SK-N-SH (cell line): ENCODE data around the gene TP53TG5. TPM values are rescaled to one million over a fixed set of nuclear protein-coding genes. Genes with fewer than 3 reads are reported as not detected.

Source experiments
- CTCF ChIA-PET: fragments of 300-600, 350-600 bp; formaldehyde crosslinking; extraction: SDS; loops from one replicate; lab custom pipeline; 2021; lab: Yijun Ruan, JAX
- POLR2A ChIA-PET: fragments of 350-600 bp; sonication (Branson Sonifier 250); formaldehyde crosslinking; extraction: SDS; loops from one replicate; lab custom pipeline; 2020; ENCODE audit warnings: antibody characterized with exemption, inconsistent platforms; lab: Yijun Ruan, JAX
- DNase-seq: peaks from one replicate; pipeline ENCODE4 v3.0.0; 2012
- H2AFZ ChIP-seq: fragments of 200-600 bp; sonication (generic); 2 replicates; pipeline ENCODE4 v1.8.1; 2016; ENCODE audit warnings: antibody characterized with exemption, mild to moderate bottlenecking, low read depth
- H3F3A ChIP-seq: fragments of 200-600 bp; sonication (generic); replicated peaks from 2 replicates; pipeline ENCODE3; 2016; ENCODE audit warnings: antibody characterized with exemption, mild to moderate bottlenecking; ENCODE audit not compliant: insufficient read depth
- H3K27ac ChIP-seq, 2 experiments: fragments of 200-500 bp in 1 of 2; fragments of 200-600 bp in 1 of 2; sonication (Bioruptor generic) in 1 of 2; sonication (generic), shearing (Covaris generic) in 1 of 2; 2 replicates each; pipeline versions ENCODE4 v1.5.1 to v1.6.1; 2014 to 2016; ENCODE audit warnings: low read depth in 2 of 2, inconsistent platforms in 1 of 2, low read length in 1 of 2, mild to moderate bottlenecking in 1 of 2, mixed read lengths in 1 of 2
- H3K27me3 ChIP-seq: fragments of 200-600 bp; sonication (generic), shearing (Covaris generic); 2 replicates; pipeline ENCODE4 v1.6.1; 2016; ENCODE audit warnings: mixed run types; ENCODE audit not compliant: insufficient read depth
- H3K36me3 ChIP-seq, 2 experiments: fragments of 200-500 bp in 1 of 2; fragments of 200-600 bp in 1 of 2; sonication (Bioruptor generic) in 1 of 2; sonication (generic) in 1 of 2; replicated peaks in 1 of 2; 2 replicates each; pipeline versions ENCODE3 to v1.5.1; 2014 to 2016; ENCODE audit warnings: low read length in 1 of 2, mild to moderate bottlenecking in 1 of 2; ENCODE audit not compliant: insufficient read depth in 2 of 2, control insufficient read depth in 1 of 2
- H3K4me1 ChIP-seq, 2 experiments: fragments of 200-500 bp in 1 of 2; fragments of 200-600 bp in 1 of 2; sonication (Bioruptor generic) in 1 of 2; sonication (generic), shearing (Covaris generic) in 1 of 2; 2 replicates each; pipeline versions ENCODE4 v1.5.1 to v1.6.1; 2014 to 2016; ENCODE audit warnings: low read depth in 1 of 2, low read length in 1 of 2, mixed run types in 1 of 2; ENCODE audit not compliant: insufficient read depth in 2 of 2, control insufficient read depth in 1 of 2
- H3K4me2 ChIP-seq: fragments of 200-600 bp; sonication (generic), shearing (Covaris generic); 2 replicates; pipeline ENCODE4 v1.6.1; 2017; ENCODE audit warnings: mixed run types
- H3K4me3 ChIP-seq, 2 experiments: fragments of 200-500 bp in 1 of 2; fragments of 200-600 bp in 1 of 2; sonication (Bioruptor generic) in 1 of 2; sonication (generic), shearing (Covaris generic) in 1 of 2; 2 replicates each; pipeline versions ENCODE4 v1.5.1 to v1.8.1; 2014 to 2016; ENCODE audit warnings: low read depth in 2 of 2, inconsistent platforms in 1 of 2, low read length in 1 of 2, mild to moderate bottlenecking in 1 of 2, mixed read lengths in 1 of 2, moderate library complexity in 1 of 2
- H3K79me2 ChIP-seq: fragments of 200-600 bp; sonication (generic); 2 replicates; pipeline ENCODE4 v1.8.1; 2017; ENCODE audit warnings: mild to moderate bottlenecking; ENCODE audit not compliant: insufficient read depth
- H3K9ac ChIP-seq: fragments of 200-600 bp; sonication (generic); 2 replicates; pipeline ENCODE4 v1.6.1; 2017; ENCODE audit warnings: mixed run types
- H3K9me2 ChIP-seq: fragments of 200-600 bp; sonication (generic); 2 replicates; pipeline ENCODE4 v1.6.1; 2017; ENCODE audit warnings: mixed run types
- H3K9me3 ChIP-seq: fragments of 200-600 bp; sonication (generic); 2 replicates; pipeline ENCODE4 v1.6.1; 2017; ENCODE audit warnings: mixed run types, mild to moderate bottlenecking, moderate library complexity
- H4K20me1 ChIP-seq: fragments of 200-600 bp; sonication (generic); 2 replicates; pipeline ENCODE4 v1.6.1; 2017; ENCODE audit warnings: mild to moderate bottlenecking, mixed run types; ENCODE audit not compliant: insufficient read depth
- EP300 ChIP-seq, 2 experiments: IDR thresholded peaks; 2 replicates each; pipeline versions ENCODE4 v1.4.0 to v1.6.1; 2012; ENCODE audit warnings: borderline replicate concordance in 1 of 2, low read depth in 1 of 2, low read length in 1 of 2
- EZH2phosphoT487 ChIP-seq: fragments of 200-600 bp; sonication (generic); IDR thresholded peaks from 2 replicates; pipeline ENCODE4 v1.6.1; 2017; ENCODE audit warnings: low read depth, mixed run types, mild to moderate bottlenecking, antibody characterized with exemption, moderate library complexity, borderline replicate concordance
- FOSL2 ChIP-seq: IDR thresholded peaks from 2 replicates; pipeline ENCODE4 v1.4.0; 2012; ENCODE audit warnings: low read depth, mild to moderate bottlenecking, moderate library complexity, borderline replicate concordance
- JUND ChIP-seq: IDR thresholded peaks from 2 replicates; pipeline ENCODE4 v1.4.0; 2012
- MEF2A ChIP-seq: IDR thresholded peaks from 2 replicates; pipeline ENCODE4 v1.4.0; 2012; ENCODE audit warnings: low read depth, borderline replicate concordance
- NFIC ChIP-seq: IDR thresholded peaks from 2 replicates; pipeline ENCODE4 v1.4.0; 2012; ENCODE audit warnings: borderline replicate concordance
- POLR2AphosphoS5 ChIP-seq: IDR thresholded peaks from 2 replicates; pipeline ENCODE4 v1.6.1; 2012; ENCODE audit warnings: low read depth, low read length
- REST ChIP-seq: IDR thresholded peaks from 2 replicates; pipeline ENCODE4 v1.6.1; 2012; ENCODE audit warnings: mild to moderate bottlenecking, low read depth, low read length, moderate library complexity
- RFX5 ChIP-seq: IDR thresholded peaks from 2 replicates; pipeline ENCODE4 v1.6.1; 2012; ENCODE audit warnings: mild to moderate bottlenecking, improper control_type of control experiment, low read length
- SMC3 ChIP-seq: IDR thresholded peaks from 2 replicates; pipeline ENCODE4 v1.6.1; 2012; ENCODE audit warnings: low read depth, low read length, improper control_type of control experiment
- USF1 ChIP-seq: IDR thresholded peaks from 2 replicates; pipeline ENCODE4 v1.4.0; 2012; ENCODE audit warnings: low read depth, borderline replicate concordance
- USF2 ChIP-seq: fragments of 150-350 bp; IDR thresholded peaks from 2 replicates; pipeline ENCODE4 v1.6.1; 2017; ENCODE audit warnings: antibody characterized with exemption, low read length, low read depth, borderline replicate concordance
- YY1 ChIP-seq: IDR thresholded peaks from 2 replicates; pipeline ENCODE4 v1.4.0; 2012; ENCODE audit warnings: low read depth, mild to moderate bottlenecking
- ZBTB33 ChIP-seq: IDR thresholded peaks from 2 replicates; pipeline ENCODE4 v1.4.0; 2012; ENCODE audit warnings: low read depth, borderline replicate concordance
- WGBS: methylation state at CpG from one replicate; pipeline ENCODE4 v1.1.6; 2017; ENCODE audit warnings: low lambda C conversion rate; 5-methylcytosine and 5-hydroxymethylcytosine counted together
- polyA plus RNA-seq, 3 experiments: library from polyadenylated mRNA; depleted of rRNA; stranded (reverse); fragments of >200 nt; gene quantifications; 2 replicates each; pipeline ENCODE4 v1.2.3, GENCODE V29; 2012

The TP53TG5 gene
- polyA plus RNA-seq, 1 of the 3 experiments (the other 2 are of a cell fraction): not detected

GRCh38 chr20:45409521-45410272 is 31.6 kb upstream of the TP53TG5 start:
- TF ChIP-seq MEF2A: no peak
- no peak for TF ChIP-seq RFX5
- TF ChIP-seq USF2: no peak
- TF ChIP-seq ZBTB33: no peak
- no peak for TF ChIP-seq JUND
- no peak for TF ChIP-seq FOSL2
- TF ChIP-seq EZH2phosphoT487: no peak
- TF ChIP-seq POLR2AphosphoS5: no peak
- TF ChIP-seq REST: no peak
- no peak for TF ChIP-seq YY1
- TF ChIP-seq EP300 (IDR thresholded peaks at IDR 0.05; ENCODE audit: borderline replicate concordance in 1 of 2, low read depth in 1 of 2, low read length in 1 of 2): no peak
- no peak for TF ChIP-seq SMC3
- no peak for TF ChIP-seq USF1
- no peak for TF ChIP-seq NFIC
- Histone ChIP-seq H3K36me3 (peaks cover 0 to 19% of the 10 kb centered on the region in 2 experiments), H3K27ac (no peak overlapping the region), H3K9ac (no peak overlapping the region), H2AFZ (no peak overlapping the region), H3K27me3 (no peaks in the 10 kb centered on the region), H3K4me2 (no peak overlapping the region), H4K20me1 (no peaks in the 10 kb centered on the region), H3K4me1 (peaks cover 0 to 8% of the 10 kb centered on the region in 2 experiments; a peak in 1 of 4 replicates), H3K4me3 (no peak overlapping the region), H3K79me2 (no peaks in the 10 kb centered on the region), H3K9me2 (no peaks in the 10 kb centered on the region), H3F3A (no peaks in the 10 kb centered on the region), H3K9me3 (no peaks in the 10 kb centered on the region)
- CTCF ChIA-PET: interaction anchor here (0.7 to 4.4 kb wide), 3 partner anchors 14 to 36 kb away, joined by 4 to 26 read pairs (median 4); no protein-coding TSS in a partner anchor
- 92% methylated on average over 4 of the region's 7 CpGs for WGBS
- DNase-seq: no peak
- POLR2A ChIA-PET: no interaction called here
